ENCODE data around the gene PTPN7.
"Not testable (repeated sequence)": the region's sequence is repeated elsewhere in the genome, so short reads cannot be mapped to it uniquely, and the experiment has no call there.

Gene PTPN7

GRCh38 chr1:202127836-202128622, 32.4 kb downstream of the PTPN7 start:
- DNase-seq = no peak

- DNase-seq = no peak
Observed at GRCh38 chr1:202127061-202127460, 33.3 kb downstream of the PTPN7 start.

GRCh38 chr1:202126426-202126825, 34.0 kb downstream of the PTPN7 start:
- DNase-seq = no peak

- no peak for DNase-seq
Observed at GRCh38 chr1:202125611-202126010, 34.8 kb downstream of the PTPN7 start.

GRCh38 chr1:202124142-202124541, 36.3 kb downstream of the PTPN7 start:
- DNase-seq = no peak

GRCh38 chr1:202123336-202123813, 37.0 kb downstream of the PTPN7 start:
- DNase-seq = no peak

- DNase-seq = no peak
Observed at GRCh38 chr1:202122639-202123335, 37.6 kb downstream of the PTPN7 start, which contains the start of gene GPR37L1. Gene GPR37L1, plus strand, starts transcription at chr1:202122917. Its CDS starts 47 bp downstream, at chr1:202122964.

GRCh38 chr1:202121006-202121405, 39.4 kb downstream of the PTPN7 start:
- DNase-seq = no peak

- DNase-seq = no peak
Observed at GRCh38 chr1:202117898-202118371, 42.5 kb downstream of the PTPN7 start.

GRCh38 chr1:202116287-202116686, 44.1 kb downstream of the PTPN7 start:
- DNase-seq = no peak

GRCh38 chr1:202113690-202114300, 46.6 kb downstream of the PTPN7 start:
- DNase-seq = no peak

- no peak for DNase-seq
Observed at GRCh38 chr1:202112859-202113689, 47.3 kb downstream of the PTPN7 start.

- DNase-seq = not testable (repeated sequence)
Observed at GRCh38 chr1:202111589-202111988, 48.8 kb downstream of the PTPN7 start.

GRCh38 chr1:202110977-202111376, 49.4 kb downstream of the PTPN7 start:
- DNase-seq = no peak

- DNase-seq = no peak
Observed at GRCh38 chr1:202107801-202108731, 52.3 kb downstream of the PTPN7 start.

GRCh38 chr1:202107321-202107761, 53.1 kb downstream of the PTPN7 start:
- DNase-seq = no peak

GRCh38 chr1:202106340-202107254, 53.8 kb downstream of the PTPN7 start:
- DNase-seq = no peak

- peak; percentile 43 for DNase-seq
Observed at GRCh38 chr1:202105571-202106339, 54.6 kb downstream of the PTPN7 start.

GRCh38 chr1:202104073-202104472, 56.3 kb downstream of the PTPN7 start:
- no peak for DNase-seq
